T-cell (primary cell): ENCODE data around the gene FSD1. TPM values are rescaled to one million over a fixed set of nuclear protein-coding genes. Genes with fewer than 3 reads are reported as not detected.

Experiments used
- ATAC-seq, 4 experiments: fragments of 200-7000 bp in 3 of 4; fragments of 150-1000 bp in 1 of 4; cut with Tn5 transposase; replicated peaks in 1 of 4; 1 replicate in 3 of 4; 2 replicates in 1 of 4; pipeline ENCODE4 v1.10.0; 2021; ENCODE audit warnings: moderate library complexity in 3 of 4, mild to moderate bottlenecking in 2 of 4, moderate number of reproducible peaks in 1 of 4
- CTCF ChIA-PET, 2 donors: fragments of 300-600 bp; sonication (Branson Sonifier 250); formaldehyde crosslinking; loops; one replicate each; lab custom pipeline; 2022; ENCODE audit warnings: antibody characterized with exemption in 2 of 2; lab: Charles Lee
- POLR2A ChIA-PET, 2 donors: fragments of 300-600 bp; sonication (Branson Sonifier 250); formaldehyde crosslinking; loops; one replicate each; lab custom pipeline; 2022; ENCODE audit warnings: antibody characterized with exemption in 2 of 2; lab: Charles Lee
- DNase-seq, 35 experiments: peaks; one replicate each; pipeline versions ENCODE4 v3.0.0 to v3.0.0-alpha.2; 2013 to 2023
- H3K27ac ChIP-seq: one replicate; pipeline ENCODE4 v1.5.1; 2013; ENCODE audit warnings: low read length
- H3K27me3 ChIP-seq, 2 experiments: replicated peaks in 1 of 2; 1 replicate in 1 of 2; 2 replicates in 1 of 2; pipeline versions ENCODE4 v1.6.1 to v1.7.0; 2013; ENCODE audit warnings: low read length in 1 of 2, mixed read lengths in 1 of 2; ENCODE audit not compliant: control insufficient read depth in 2 of 2, insufficient read depth in 2 of 2; ENCODE audit errors: extremely low read depth in 1 of 2
- H3K36me3 ChIP-seq, 2 donors: 1 replicate in 1 of 2; 2 replicates in 1 of 2; pipeline versions ENCODE4 v1.6.1 to v1.7.0; 2013; ENCODE audit warnings: low read length in 1 of 2; ENCODE audit not compliant: control insufficient read depth in 2 of 2, insufficient read depth in 1 of 2; ENCODE audit errors: extremely low read depth in 1 of 2
- H3K4me1 ChIP-seq, 2 experiments: 1 replicate in 1 of 2; 2 replicates in 1 of 2; pipeline versions ENCODE4 v1.6.1 to v1.7.0; 2013; ENCODE audit warnings: low read length in 2 of 2, mixed read lengths in 1 of 2; ENCODE audit not compliant: insufficient read depth in 2 of 2, control insufficient read depth in 1 of 2; ENCODE audit errors: extremely low read depth in 1 of 2
- H3K4me3 ChIP-seq, 2 donors: 1 replicate in 1 of 2; 2 replicates in 1 of 2; pipeline versions ENCODE4 v1.5.1 to v1.7.0; 2013; ENCODE audit warnings: mild to moderate bottlenecking in 2 of 2, low read length in 1 of 2, moderate library complexity in 1 of 2; ENCODE audit not compliant: control insufficient read depth in 1 of 2; ENCODE audit errors: extremely low read depth in 1 of 2
- H3K9me3 ChIP-seq: 2 replicates; pipeline ENCODE4 v1.7.0; 2013
- H3K27ac Mint-ChIP-seq, 2 donors: one replicate each; pipeline ENCODE4 v1.8.0; 2020 to 2021; ENCODE audit warnings: mild to moderate bottlenecking in 2 of 2, mixed read lengths in 2 of 2
- H3K27me3 Mint-ChIP-seq, 2 donors: one replicate each; pipeline ENCODE4 v1.8.0; 2021 to 2022; ENCODE audit warnings: mixed read lengths in 2 of 2
- H3K36me3 Mint-ChIP-seq: one replicate; pipeline ENCODE4 v1.8.0; 2021; ENCODE audit warnings: mixed read lengths
- H3K4me1 Mint-ChIP-seq, 3 donors: one replicate each; pipeline ENCODE4 v1.8.0; 2020 to 2022; ENCODE audit warnings: mixed read lengths in 3 of 3, mild to moderate bottlenecking in 1 of 3
- H3K4me3 Mint-ChIP-seq, 3 donors: one replicate each; pipeline ENCODE4 v1.8.0; 2020 to 2022; ENCODE audit warnings: mild to moderate bottlenecking in 3 of 3, mixed read lengths in 3 of 3, moderate library complexity in 3 of 3
- H3K9me3 Mint-ChIP-seq, 3 donors: one replicate each; pipeline ENCODE4 v1.8.0; 2020 to 2022; ENCODE audit warnings: mixed read lengths in 3 of 3
- whole genome bisulfite sequencing: methylation state at CpG from one replicate; pipeline ENCODE4 v1.1.5; 2013; ENCODE audit warnings: missing lambda C conversion rate; ENCODE audit not compliant: insufficient coverage; 5-methylcytosine and 5-hydroxymethylcytosine counted together
- total RNA-seq, 35 experiments: library from RNA in 6 of 35; stranded (reverse) in 6 of 35; fragments of 120-200 nt in 1 of 35; gene quantifications; one replicate each; pipeline versions ENCODE4 v1.2.1 to v1.2.4 and lab custom pipeline; 2013 to 2026

Gene FSD1
- total RNA-seq, 5 donors from 2014 or later (not counting 1 experiment from before 2014, with no cell fraction given): 2.8 to 4.1 (median 3.4) TPM

GRCh38 chr19:4322942-4323665 is 18.7 kb downstream of the FSD1 start:
- no peaks in the 10 kb centered on the region for H3K9me3 ChIP-seq
- Mint-ChIP-seq H3K9me3 (peaks cover 0 to 9% (median 0%) of the 10 kb centered on the region in 3 donors), H3K4me3 (no peak overlapping the region), H3K36me3 (no peaks in the 10 kb centered on the region), H3K4me1 (peaks cover 16 to 28% (median 17%) of the 10 kb centered on the region in 3 donors), H3K27ac (no peak overlapping the region), H3K27me3 (peaks cover 0 to 4% of the 10 kb centered on the region in 2 donors)
- POLR2A ChIA-PET: interaction anchor here in 1 of 2 donors (1.1 kb wide), 1 partner anchor 19 kb away, joined by 3 read pairs; no protein-coding TSS in a partner anchor
- WGBS: 94% methylated on average over 26 of the region's 37 CpGs
- CTCF ChIA-PET: interaction anchor here in 1 of 2 donors (0.9 kb wide), 1 partner anchor 10 kb away, joined by 3 read pairs; no protein-coding TSS in a partner anchor
- peaks cover 0 to 14% of the 10 kb centered on the region in 2 experiments for H3K27me3 ChIP-seq
- peaks cover 0 to 17% of the 10 kb centered on the region in 2 experiments for H3K4me1 ChIP-seq
- no peak overlapping the region for H3K4me3 ChIP-seq
- H3K36me3 ChIP-seq: no peaks in the 10 kb centered on the region
- DNase-seq (no peak), ATAC-seq (no peak)
- no peak overlapping the region for H3K27ac ChIP-seq

DNA sequence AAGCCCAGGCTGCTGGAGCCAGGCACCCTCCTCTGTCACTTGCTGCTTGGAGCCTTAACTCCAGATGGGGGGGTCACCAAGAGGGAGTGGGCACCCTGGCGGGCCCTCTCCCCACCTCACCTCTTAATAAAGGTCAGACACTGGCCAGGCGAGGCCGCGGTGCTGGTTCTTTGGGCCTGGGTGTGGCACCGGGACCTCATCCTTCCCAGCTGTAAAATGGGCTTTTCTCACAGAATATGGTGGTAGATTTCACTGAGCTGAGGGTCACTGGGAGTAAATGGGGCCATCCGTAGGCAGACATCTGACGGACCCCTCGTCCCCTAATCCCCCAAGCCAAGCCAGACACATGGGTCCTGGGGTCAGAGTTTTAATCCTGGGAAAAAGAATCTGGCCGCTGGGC is 19.3 kb downstream of the FSD1 start:
- Mint-ChIP-seq H3K36me3 (no peaks in the 10 kb centered on the region), H3K4me3 (no peak overlapping the region), H3K27me3 (peaks cover 0 to 4% of the 10 kb centered on the region in 2 donors), H3K4me1 (peaks cover 20 to 34% (median 23%) of the 10 kb centered on the region in 3 donors), H3K9me3 (peaks cover 0 to 9% (median 0%) of the 10 kb centered on the region in 3 donors), H3K27ac (no peak overlapping the region)
- Histone ChIP-seq H3K9me3 (no peaks in the 10 kb centered on the region), H3K36me3 (no peaks in the 10 kb centered on the region), H3K4me3 (no peak overlapping the region), H3K4me1 (peaks cover 0 to 23% of the 10 kb centered on the region in 2 experiments), H3K27me3 (peaks cover 0 to 14% of the 10 kb centered on the region in 2 experiments), H3K27ac (no peak overlapping the region)
- WGBS: 96% methylated on average over 4 of the region's 9 CpGs
- POLR2A ChIA-PET: no interaction called here
- DNase-seq (no peak), ATAC-seq (no peak)
- CTCF ChIA-PET: no interaction called here

- peaks cover 0 to 14% of the 10 kb centered on the region in 2 experiments for H3K27me3 ChIP-seq
- H3K27ac Mint-ChIP-seq: no peak overlapping the region
- no peak overlapping the region for H3K4me3 ChIP-seq
- no peak for DNase-seq
- H3K4me3 Mint-ChIP-seq: peak overlapping the region in 2 of 3 donors; percentile 3 to 24
- peaks cover 0 to 5% (median 0%) of the 10 kb centered on the region in 3 donors for H3K9me3 Mint-ChIP-seq
- peaks cover under 1 to 28% of the 10 kb centered on the region in 2 experiments for H3K4me1 ChIP-seq
- H3K36me3 Mint-ChIP-seq: no peaks in the 10 kb centered on the region
- no peaks in the 10 kb centered on the region for H3K36me3 ChIP-seq
- no peak overlapping the region for H3K27ac ChIP-seq
- POLR2A ChIA-PET: interaction anchor here in 1 of 2 donors (0.5 kb wide), 1 partner anchor 35 kb away, joined by 9 read pairs; no protein-coding TSS in a partner anchor
- peaks cover 0 to 4% of the 10 kb centered on the region in 2 donors for H3K27me3 Mint-ChIP-seq
- no peak for ATAC-seq
- CTCF ChIA-PET: no interaction called here
- H3K4me1 Mint-ChIP-seq: peaks cover 23 to 35% (median 25%) of the 10 kb centered on the region in 3 donors
- no peaks in the 10 kb centered on the region for H3K9me3 ChIP-seq
- 92% methylated on average over 6 of the region's 12 CpGs for WGBS
These were observed 19.8 kb downstream of the FSD1 start for GRCh38 chr19:4324228-4324627.

- peak overlapping the region in 1 of 2 donors; percentile 62 for H3K4me3 ChIP-seq
- no peaks in the 10 kb centered on the region for H3K36me3 Mint-ChIP-seq
- H3K4me1 ChIP-seq: peaks cover 3 to 31% of the 10 kb centered on the region in 2 experiments
- ChIA-PET POLR2A (no interaction called here), CTCF (no interaction called here)
- peak overlapping the region; percentile 44 to 87 (median 59) for H3K4me3 Mint-ChIP-seq
- peaks cover 25 to 30% (median 26%) of the 10 kb centered on the region in 3 donors for H3K4me1 Mint-ChIP-seq
- H3K36me3 ChIP-seq: no peaks in the 10 kb centered on the region
- no peaks in the 10 kb centered on the region for H3K9me3 ChIP-seq
- H3K27me3 ChIP-seq: peaks cover 0 to 14% of the 10 kb centered on the region in 2 experiments
- no peak overlapping the region for H3K27ac Mint-ChIP-seq
- no peaks in the 10 kb centered on the region for H3K9me3 Mint-ChIP-seq
- 59% methylated on average over 7 of the region's 13 CpGs for WGBS
- ATAC-seq: no peak
- no peak for DNase-seq
- peaks cover 0 to 4% of the 10 kb centered on the region in 2 donors for H3K27me3 Mint-ChIP-seq
- H3K27ac ChIP-seq: no peak overlapping the region
These were observed 21.9 kb downstream of the FSD1 start for GRCh38 chr19:4326215-4326836.

GRCh38 chr19:4326837-4327251 is 22.4 kb downstream of the FSD1 start:
- Mint-ChIP-seq H3K4me3 (peak overlapping the region; percentile 68 to 87 (median 79)), H3K27ac (no peak overlapping the region), H3K9me3 (no peaks in the 10 kb centered on the region), H3K27me3 (peaks cover 0 to 4% of the 10 kb centered on the region in 2 donors), H3K4me1 (peaks cover 25 to 30% (median 26%) of the 10 kb centered on the region in 3 donors), H3K36me3 (no peaks in the 10 kb centered on the region)
- Histone ChIP-seq H3K27me3 (peaks cover 0 to 14% of the 10 kb centered on the region in 2 experiments), H3K4me3 (peak overlapping the region; percentile 25 to 62), H3K36me3 (no peaks in the 10 kb centered on the region), H3K27ac (no peak overlapping the region), H3K9me3 (no peaks in the 10 kb centered on the region), H3K4me1 (peaks cover 3 to 31% of the 10 kb centered on the region in 2 experiments)
- DNase-seq (peak in 5 of 35 experiments; percentile 19 to 34 (median 23)), ATAC-seq (no peak)
- ChIA-PET POLR2A (no interaction called here), CTCF (no interaction called here)
- whole genome bisulfite sequencing: 4% methylated on average over 25 of the region's 33 CpGs
